Endothelial cell of umbilical vein (primary cell): Measurements from ENCODE around the gene DACT2. TPM values are rescaled to one million over a fixed set of nuclear protein-coding genes. Genes with fewer than 3 reads are reported as not detected.

Experiments
- BruUV-seq: library from RNA; stranded (reverse); fragments of 400-500 nt; replicated peaks from 2 replicates; lab custom pipeline; 2021; lab: Mats Ljungman, UMichigan
- CTCF ChIA-PET: fragments of 300-600, 350-600 bp; sonication (Branson Sonifier 250); formaldehyde crosslinking; loops from one replicate; lab custom pipeline; 2021; ENCODE audit warnings: antibody characterized with exemption, inconsistent platforms; lab: Charles Lee
- POLR2A ChIA-PET: fragments of 300-600, 350-600 bp; sonication (Branson Sonifier 250); formaldehyde crosslinking; loops from one replicate; lab custom pipeline; 2021; ENCODE audit warnings: antibody characterized with exemption, inconsistent platforms; lab: Charles Lee
- DNase-seq: peaks from one replicate; pipeline ENCODE4 v3.0.0-alpha.2; 2011; ENCODE audit warnings: low read depth, low spot score
- FAIRE-seq: peaks from 2 replicates; lab custom pipeline; 2011; peaks lifted over from hg19 to GRCh38; lab: Jason Lieb, UNC
- H2AFZ ChIP-seq: 2 replicates; pipeline ENCODE4 v1.6.0; 2012; ENCODE audit warnings: low read depth, low read length, control low read depth, inconsistent platforms
- H3K27ac ChIP-seq: 2 replicates; pipeline ENCODE4 v1.5.1; 2011; ENCODE audit warnings: low read depth, mild to moderate bottlenecking, control low read depth, low read length, moderate library complexity; ENCODE audit not compliant: insufficient read depth
- H3K27me3 ChIP-seq, 2 experiments: 2 replicates each; pipeline versions ENCODE4 v1.6.0 to v1.6.1; 2011; ENCODE audit warnings: low read length in 2 of 2, mixed read lengths in 1 of 2; ENCODE audit not compliant: control insufficient read depth in 2 of 2, insufficient read depth in 2 of 2
- H3K36me3 ChIP-seq, 2 experiments: 2 replicates in 1 of 2; 3 replicates in 1 of 2; pipeline ENCODE4 v1.5.1; 2011; ENCODE audit warnings: low read length in 2 of 2, mild to moderate bottlenecking in 1 of 2, moderate library complexity in 1 of 2; ENCODE audit not compliant: control insufficient read depth in 2 of 2, insufficient read depth in 2 of 2; ENCODE audit errors: extremely low read depth in 1 of 2
- H3K4me1 ChIP-seq: 3 replicates; pipeline ENCODE4 v1.5.1; 2011; ENCODE audit warnings: mild to moderate bottlenecking, low read length; ENCODE audit not compliant: control insufficient read depth, insufficient read depth; ENCODE audit errors: extremely low read depth
- H3K4me2 ChIP-seq: 2 replicates; pipeline ENCODE4 v1.6.1; 2011; ENCODE audit warnings: low read length, control low read depth, mixed read lengths; ENCODE audit not compliant: insufficient read depth
- H3K4me3 ChIP-seq, 3 experiments: fragments of 200-600 bp in 1 of 3; sonication (generic), shearing (Covaris generic) in 1 of 3; replicated peaks in 1 of 3; 2 replicates each; pipeline ENCODE4 v1.5.1; 2011 to 2016; ENCODE audit warnings: control low read depth in 3 of 3, low read length in 3 of 3, mild to moderate bottlenecking in 2 of 3, inconsistent platforms in 1 of 3, low read depth in 1 of 3, moderate library complexity in 1 of 3; ENCODE audit not compliant: insufficient read depth in 1 of 3
- H3K79me2 ChIP-seq: 2 replicates; pipeline ENCODE4 v1.6.0; 2012; ENCODE audit warnings: low read length, inconsistent platforms; ENCODE audit not compliant: control insufficient read depth, insufficient read depth
- H3K9ac ChIP-seq: replicated peaks from 2 replicates; pipeline ENCODE3; 2011; ENCODE audit warnings: low read length, control low read depth; ENCODE audit not compliant: insufficient read depth; ENCODE audit errors: extremely low read depth
- H3K9me1 ChIP-seq: replicated peaks from 3 replicates; pipeline ENCODE4 v1.6.0; 2011; ENCODE audit warnings: mild to moderate bottlenecking, low read length; ENCODE audit not compliant: control insufficient read depth, insufficient read depth; ENCODE audit errors: extremely low read depth
- H3K9me3 ChIP-seq: replicated peaks from 2 replicates; pipeline ENCODE4 v1.5.1; 2012; ENCODE audit warnings: low read length, inconsistent platforms; ENCODE audit not compliant: control insufficient read depth, insufficient read depth
- H4K20me1 ChIP-seq: replicated peaks from 2 replicates; pipeline ENCODE3; 2011; ENCODE audit warnings: mild to moderate bottlenecking, low read length; ENCODE audit not compliant: control insufficient read depth, insufficient read depth; ENCODE audit errors: extremely low read depth
- EZH2 ChIP-seq: IDR thresholded peaks from 2 replicates; pipeline ENCODE4 v1.6.1; 2012; ENCODE audit warnings: borderline replicate concordance, low read depth, mild to moderate bottlenecking, moderate library complexity, low read length, inconsistent platforms; ENCODE audit not compliant: severe bottlenecking
- FOS ChIP-seq: IDR thresholded peaks from 2 replicates; pipeline ENCODE4 v1.6.1; 2011; ENCODE audit warnings: mild to moderate bottlenecking, low read length, moderate library complexity, borderline replicate concordance; ENCODE audit not compliant: insufficient read depth
- GATA2 ChIP-seq: IDR thresholded peaks from 2 replicates; pipeline ENCODE4 v1.7.0; 2011; ENCODE audit warnings: low read depth, mild to moderate bottlenecking, moderate library complexity, mixed read lengths, low read length; ENCODE audit not compliant: insufficient read length, insufficient read depth
- JUN ChIP-seq: IDR thresholded peaks from 2 replicates; pipeline ENCODE4 v1.6.1; 2011; ENCODE audit warnings: borderline replicate concordance, low read depth; ENCODE audit not compliant: insufficient read length, insufficient read depth
- MYC ChIP-seq: IDR thresholded peaks from one replicate; pipeline ENCODE4 v1.6.1; 2011; ENCODE audit warnings: mild to moderate bottlenecking, low read depth, low read length
- POLR2A ChIP-seq: IDR thresholded peaks from 2 replicates; pipeline ENCODE4 v1.6.1; 2012; ENCODE audit warnings: low read depth, mild to moderate bottlenecking, control low read depth, low read length
- POLR2AphosphoS5 ChIP-seq: IDR thresholded peaks from 2 replicates; pipeline ENCODE4 v1.6.1; 2012; ENCODE audit warnings: low read depth, mild to moderate bottlenecking, control low read depth, low read length, moderate library complexity; ENCODE audit not compliant: insufficient read depth
- dilution Hi-C: fragments of 300-500 bp; cut with MboI; formaldehyde crosslinking; loops from one replicate; pipeline ENCODE4 v1.15.0; 2019; ENCODE audit warnings: low sequenced_read_pairs; ENCODE audit not compliant: extremely low pct_ligation_motif_present
- intact Hi-C: fragments of 100-400 bp; cut with micrococcal nuclease; formaldehyde crosslinking; loops from one replicate; pipeline ENCODE4 v1.10.0; 2022
- polyA plus RNA-seq, 4 experiments: library from polyadenylated mRNA; depleted of rRNA in 3 of 4; stranded (reverse) in 3 of 4; unstranded in 1 of 4; fragments of >200 nt; gene quantifications; 2 replicates each; pipeline versions ENCODE4 v1.2.1 to v1.2.3, GENCODE V29; 2011 to 2012; ENCODE audit warnings: missing spikeins in 1 of 4
- total RNA-seq: library from RNA; stranded (reverse); gene quantifications from 2 replicates; pipeline ENCODE4 v1.2.3, GENCODE V29; 2021
- TF ChIP-seq, protein P1 (sequence below): IDR thresholded peaks from 2 replicates; pipeline ENCODE4 v1.6.1; 2011; ENCODE audit not compliant: insufficient read depth, insufficient read length
- TF ChIP-seq, protein P2 (sequence below), 2 donors: IDR thresholded peaks; 1 replicate in 1 of 2; 2 replicates in 1 of 2; pipeline ENCODE4 v1.5.1; 2011; ENCODE audit warnings: low read length in 2 of 2, mild to moderate bottlenecking in 2 of 2, moderate library complexity in 2 of 2, control low read depth in 1 of 2, inconsistent platforms in 1 of 2, low read depth in 1 of 2; ENCODE audit not compliant: insufficient read depth in 1 of 2; ENCODE audit errors: extremely low read depth in 1 of 2

Gene DACT2
- total and polyA plus RNA-seq, 2 donors (not counting 3 experiments of a cell fraction or from before 2014, with no cell fraction given): not detected

DNA sequence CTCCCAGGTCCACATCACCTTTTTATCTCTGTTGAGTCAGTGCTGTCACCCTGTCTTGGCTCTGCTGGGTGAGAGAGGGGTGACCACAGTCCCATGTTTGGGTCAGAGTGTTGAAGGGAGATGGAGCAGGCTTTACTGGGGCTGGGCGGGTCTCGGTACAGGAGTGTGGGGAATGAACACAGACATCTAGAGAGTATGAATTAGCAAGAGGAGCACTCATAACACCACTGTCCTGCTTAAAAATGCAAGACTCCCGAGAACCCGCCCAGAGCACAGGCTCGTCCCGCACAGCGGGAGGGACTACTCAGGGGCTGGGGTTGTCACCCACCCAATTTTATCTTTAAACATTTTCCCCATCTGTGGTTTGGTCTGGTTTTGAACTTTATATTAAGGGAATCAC, 27.5 kb upstream of the DACT2 start:
- dilution Hi-C loops: no loop called here
- intact Hi-C loops: no loop called here
- H4K20me1 ChIP-seq: no peaks in the 10 kb centered on the region
- TF ChIP-seq MYC (no peak), GATA2 (no peak), FOS (no peak), EZH2 (no peak)
- ChIA-PET POLR2A (no interaction called here), CTCF (no interaction called here)
- H3K4me2 ChIP-seq: no peak overlapping the region
- no peaks in the 10 kb centered on the region for H3K9me1 ChIP-seq
- no TSS peak for BruUV-seq
- no peaks in the 10 kb centered on the region for H3K79me2 ChIP-seq
- DNase-seq (no peak), FAIRE-seq (no peak)
- no peaks in the 10 kb centered on the region for H3K36me3 ChIP-seq
- no peak overlapping the region for H3K27ac ChIP-seq
- no peak overlapping the region for H2AFZ ChIP-seq
- no peaks in the 10 kb centered on the region for H3K9me3 ChIP-seq
- no peak overlapping the region for H3K9ac ChIP-seq
- H3K4me3 ChIP-seq: no peak overlapping the region
- H3K27me3 ChIP-seq: no peaks in the 10 kb centered on the region
- H3K4me1 ChIP-seq: no peaks in the 10 kb centered on the region

DNA sequence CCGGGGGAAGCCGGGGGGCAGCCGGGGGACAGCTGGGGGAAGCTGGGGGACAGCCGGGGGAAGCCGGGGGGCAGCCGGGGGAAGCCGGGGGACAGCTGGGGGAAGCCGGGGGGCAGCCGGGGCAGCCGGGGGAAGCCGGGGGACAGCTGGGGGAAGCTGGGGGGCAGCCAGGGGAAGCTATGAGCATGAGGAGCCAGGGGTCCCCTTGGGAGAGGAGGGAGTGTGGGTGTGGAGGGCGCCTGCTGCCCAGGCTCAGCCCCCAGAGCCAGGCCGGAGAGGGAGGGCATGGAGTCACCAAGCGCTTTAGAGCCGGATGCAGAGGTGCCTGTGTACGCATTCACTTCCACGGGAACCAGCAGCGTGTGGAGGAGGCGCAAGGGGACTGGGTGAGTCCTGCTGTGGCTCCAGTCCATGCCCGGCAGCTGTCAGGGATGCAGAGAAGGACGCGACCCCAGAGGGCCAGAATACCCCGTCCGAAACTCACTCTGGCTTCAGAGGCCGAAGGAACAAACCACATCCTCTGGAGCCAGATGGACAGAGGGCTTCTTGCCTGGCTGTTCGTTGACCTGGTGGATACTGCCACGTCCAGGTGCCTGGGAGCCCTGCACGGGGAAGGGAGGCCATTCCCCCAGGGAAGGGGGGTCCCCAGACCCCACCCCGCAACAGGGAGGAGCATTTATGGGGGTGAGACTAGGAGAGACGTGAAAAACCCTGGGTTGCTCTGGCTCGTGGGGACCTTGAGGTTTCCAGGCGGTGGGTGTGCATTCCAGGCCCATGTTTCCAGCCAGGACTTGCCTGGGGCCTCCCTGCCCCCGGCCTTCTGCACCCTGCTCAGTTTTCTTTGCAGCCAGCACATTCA, 26.5 kb upstream of the DACT2 start:
- intact Hi-C loops: no loop called here
- H3K4me3 ChIP-seq: no peak overlapping the region
- DNase-seq (no peak), FAIRE-seq (no peak)
- H3K4me2 ChIP-seq: no peak overlapping the region
- TF ChIP-seq, protein P1, sequence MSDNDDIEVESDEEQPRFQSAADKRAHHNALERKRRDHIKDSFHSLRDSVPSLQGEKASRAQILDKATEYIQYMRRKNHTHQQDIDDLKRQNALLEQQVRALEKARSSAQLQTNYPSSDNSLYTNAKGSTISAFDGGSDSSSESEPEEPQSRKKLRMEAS: no peak
- TF ChIP-seq, protein P2, sequence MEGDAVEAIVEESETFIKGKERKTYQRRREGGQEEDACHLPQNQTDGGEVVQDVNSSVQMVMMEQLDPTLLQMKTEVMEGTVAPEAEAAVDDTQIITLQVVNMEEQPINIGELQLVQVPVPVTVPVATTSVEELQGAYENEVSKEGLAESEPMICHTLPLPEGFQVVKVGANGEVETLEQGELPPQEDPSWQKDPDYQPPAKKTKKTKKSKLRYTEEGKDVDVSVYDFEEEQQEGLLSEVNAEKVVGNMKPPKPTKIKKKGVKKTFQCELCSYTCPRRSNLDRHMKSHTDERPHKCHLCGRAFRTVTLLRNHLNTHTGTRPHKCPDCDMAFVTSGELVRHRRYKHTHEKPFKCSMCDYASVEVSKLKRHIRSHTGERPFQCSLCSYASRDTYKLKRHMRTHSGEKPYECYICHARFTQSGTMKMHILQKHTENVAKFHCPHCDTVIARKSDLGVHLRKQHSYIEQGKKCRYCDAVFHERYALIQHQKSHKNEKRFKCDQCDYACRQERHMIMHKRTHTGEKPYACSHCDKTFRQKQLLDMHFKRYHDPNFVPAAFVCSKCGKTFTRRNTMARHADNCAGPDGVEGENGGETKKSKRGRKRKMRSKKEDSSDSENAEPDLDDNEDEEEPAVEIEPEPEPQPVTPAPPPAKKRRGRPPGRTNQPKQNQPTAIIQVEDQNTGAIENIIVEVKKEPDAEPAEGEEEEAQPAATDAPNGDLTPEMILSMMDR (IDR thresholded peaks at IDR 0.05; ENCODE audit: extremely low read depth in 1 of 2, insufficient read depth in 1 of 2, low read depth in 1 of 2, low read length in 2 of 2): no peak
- TF ChIP-seq POLR2A (no peak), POLR2AphosphoS5 (no peak), MYC (no peak), EZH2 (no peak), FOS (no peak), GATA2 (no peak), JUN (no peak)
- no peaks in the 10 kb centered on the region for H3K9me1 ChIP-seq
- H3K9me3 ChIP-seq: no peaks in the 10 kb centered on the region
- ChIA-PET POLR2A (no interaction called here), CTCF (no interaction called here)
- no TSS peak for BruUV-seq
- no peaks in the 10 kb centered on the region for H3K4me1 ChIP-seq
- H4K20me1 ChIP-seq: no peaks in the 10 kb centered on the region
- H2AFZ ChIP-seq: no peak overlapping the region
- H3K36me3 ChIP-seq: no peaks in the 10 kb centered on the region
- H3K27me3 ChIP-seq: no peaks in the 10 kb centered on the region
- no peak overlapping the region for H3K9ac ChIP-seq
- H3K79me2 ChIP-seq: no peaks in the 10 kb centered on the region
- H3K27ac ChIP-seq: no peak overlapping the region
- dilution Hi-C loops: no loop called here
